WTC11 (cell line): ENCODE results near the gene DTNBP1.

Experiments
- NFYB ChIP-seq: sonication (generic); formaldehyde crosslinking; conservative IDR thresholded peaks from 2 replicates; pipeline ENCODE4 v1.8.0; 2022; ENCODE audit warnings: low read depth, missing genetic modification reagents
- TF ChIP-seq, protein P1 (sequence below): sonication (generic); formaldehyde crosslinking; IDR thresholded peaks from 2 replicates; pipeline ENCODE4 v1.8.0; 2022; ENCODE audit warnings: mild to moderate bottlenecking, missing genetic modification reagents
- TF ChIP-seq, protein P2 (sequence below): sonication (generic); formaldehyde crosslinking; IDR thresholded peaks from 2 replicates; pipeline ENCODE4 v1.8.0; 2022; ENCODE audit warnings: mild to moderate bottlenecking, missing genetic modification reagents

DNA sequence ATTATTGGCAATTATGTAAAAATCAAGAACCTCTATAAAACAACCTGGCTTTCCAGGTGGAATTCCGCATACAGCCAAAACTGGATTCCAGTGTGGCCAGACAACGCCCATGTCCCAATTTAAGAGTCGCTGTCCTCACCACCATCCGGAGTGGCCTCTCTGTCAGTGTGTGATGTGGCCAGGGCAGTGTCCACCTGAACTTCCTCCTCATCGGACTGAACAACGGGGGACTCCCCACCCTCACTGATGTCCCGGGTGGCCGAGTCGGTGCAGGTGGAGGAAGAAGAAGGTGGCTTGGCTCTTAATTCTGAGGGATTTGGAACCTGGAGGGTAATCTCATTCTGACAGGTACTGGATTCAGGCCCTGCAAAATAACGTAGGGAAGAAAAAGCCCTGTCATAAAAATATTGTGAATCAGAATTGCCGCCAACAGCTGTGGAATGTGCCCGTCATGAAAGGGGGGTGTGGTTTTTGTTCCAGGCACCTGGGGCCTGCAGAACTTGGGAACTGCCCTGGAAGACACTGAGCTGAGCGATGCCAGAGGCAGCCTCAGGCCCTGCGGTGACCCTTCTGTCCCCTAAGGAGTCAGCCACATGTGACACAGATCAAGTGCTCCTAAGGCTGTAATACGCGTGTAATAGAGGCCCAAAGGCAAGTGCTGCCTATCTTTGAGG is 139.8 kb downstream of the DTNBP1 start:
- no peak for TF ChIP-seq NFYB
- TF ChIP-seq, protein P1, sequence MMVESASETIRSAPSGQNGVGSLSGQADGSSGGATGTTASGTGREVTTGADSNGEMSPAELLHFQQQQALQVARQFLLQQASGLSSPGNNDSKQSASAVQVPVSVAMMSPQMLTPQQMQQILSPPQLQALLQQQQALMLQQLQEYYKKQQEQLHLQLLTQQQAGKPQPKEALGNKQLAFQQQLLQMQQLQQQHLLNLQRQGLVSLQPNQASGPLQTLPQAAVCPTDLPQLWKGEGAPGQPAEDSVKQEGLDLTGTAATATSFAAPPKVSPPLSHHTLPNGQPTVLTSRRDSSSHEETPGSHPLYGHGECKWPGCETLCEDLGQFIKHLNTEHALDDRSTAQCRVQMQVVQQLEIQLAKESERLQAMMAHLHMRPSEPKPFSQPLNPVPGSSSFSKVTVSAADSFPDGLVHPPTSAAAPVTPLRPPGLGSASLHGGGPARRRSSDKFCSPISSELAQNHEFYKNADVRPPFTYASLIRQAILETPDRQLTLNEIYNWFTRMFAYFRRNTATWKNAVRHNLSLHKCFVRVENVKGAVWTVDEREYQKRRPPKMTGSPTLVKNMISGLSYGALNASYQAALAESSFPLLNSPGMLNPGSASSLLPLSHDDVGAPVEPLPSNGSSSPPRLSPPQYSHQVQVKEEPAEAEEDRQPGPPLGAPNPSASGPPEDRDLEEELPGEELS (CRISPR knock-in tag): no peak
- TF ChIP-seq, protein P2, sequence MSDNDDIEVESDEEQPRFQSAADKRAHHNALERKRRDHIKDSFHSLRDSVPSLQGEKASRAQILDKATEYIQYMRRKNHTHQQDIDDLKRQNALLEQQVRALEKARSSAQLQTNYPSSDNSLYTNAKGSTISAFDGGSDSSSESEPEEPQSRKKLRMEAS (CRISPR knock-in tag): no peak
